Fibroblast of gingiva (primary cell): ENCODE data around the gene IRX1.

Source experiments
- DNase-seq: peaks from one replicate; pipeline ENCODE4 v3.0.0-alpha.2; 2011; ENCODE audit warnings: low read depth

Gene IRX1

DNA sequence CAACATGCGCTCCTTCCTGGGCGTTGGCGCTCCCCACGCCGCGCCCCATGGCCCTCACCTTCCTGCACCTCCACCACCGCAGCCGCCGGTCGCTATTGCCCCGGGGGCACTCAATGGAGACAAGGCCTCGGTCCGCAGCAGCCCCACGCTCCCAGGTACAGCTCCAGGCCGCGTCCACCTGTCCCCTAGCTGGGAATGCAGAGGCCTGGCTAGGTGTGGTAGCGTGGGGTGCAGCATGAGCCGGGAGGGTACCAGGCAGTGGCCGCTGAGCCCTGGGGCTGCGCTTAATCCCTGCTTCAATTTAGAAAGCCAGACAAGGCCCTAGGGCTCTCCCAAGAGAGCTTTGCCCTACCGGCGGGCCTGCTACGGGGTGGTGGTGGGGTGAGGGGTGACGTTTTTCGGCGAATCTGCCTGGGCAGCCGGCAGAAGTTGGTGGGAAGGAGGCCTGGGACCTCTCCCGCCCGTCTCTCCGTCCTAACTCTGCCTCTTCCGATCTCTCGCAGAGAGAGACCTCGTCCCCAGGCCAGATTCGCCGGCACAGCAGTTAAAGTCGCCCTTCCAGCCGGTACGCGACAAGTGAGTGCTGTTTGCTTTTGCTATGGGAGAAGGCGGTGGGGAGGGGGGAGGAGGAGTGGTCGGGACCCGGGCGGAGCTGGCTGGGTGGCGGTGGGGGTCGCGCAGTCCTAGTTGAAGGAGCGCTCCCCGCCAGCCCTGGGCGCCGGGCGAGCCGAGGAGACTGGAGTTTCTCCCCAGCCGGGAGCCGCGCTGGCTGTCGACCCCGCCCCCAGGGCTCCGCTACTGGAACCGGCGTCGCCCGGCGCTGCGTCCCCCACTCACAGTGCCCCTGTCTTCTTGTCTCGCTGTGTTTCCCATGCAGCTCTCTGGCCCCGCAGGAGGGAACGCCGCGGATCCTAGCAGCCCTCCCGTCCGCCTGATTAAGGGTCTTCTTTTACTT is 4.8 kb downstream of the IRX1 start:
- no peak for DNase-seq

DNA sequence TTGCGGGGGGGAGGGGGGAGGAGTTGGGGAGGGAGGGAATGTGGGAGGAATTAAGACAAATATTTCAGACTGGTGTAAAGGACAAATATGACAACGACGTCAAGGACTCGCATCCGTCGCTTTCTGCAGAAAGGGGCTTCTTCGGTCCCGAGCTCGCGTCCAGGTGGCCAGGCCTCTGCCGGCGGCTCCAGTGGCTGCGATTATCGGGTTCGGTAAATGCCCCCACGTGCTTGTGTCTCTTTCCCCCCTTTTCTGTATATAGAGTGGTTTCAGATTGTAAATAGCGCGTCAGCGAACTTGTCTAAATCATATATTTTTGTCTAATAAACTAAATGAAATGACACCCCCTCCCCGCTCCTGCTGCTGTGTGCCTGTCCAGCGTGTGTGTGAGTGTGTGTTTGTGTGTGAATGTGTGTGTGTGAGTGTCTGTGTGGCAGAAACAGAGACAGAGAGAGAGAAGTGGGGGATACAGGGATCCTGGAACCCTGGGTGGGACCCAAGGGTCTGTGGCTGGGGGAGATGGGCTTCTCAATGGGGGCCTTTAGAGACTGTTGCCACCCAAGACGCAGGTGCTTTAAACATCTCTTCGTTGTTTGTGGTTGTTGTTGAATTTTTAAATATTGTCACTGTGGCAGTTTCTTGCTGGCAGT is 5.6 kb downstream of the IRX1 start:
- no peak for DNase-seq

DNA sequence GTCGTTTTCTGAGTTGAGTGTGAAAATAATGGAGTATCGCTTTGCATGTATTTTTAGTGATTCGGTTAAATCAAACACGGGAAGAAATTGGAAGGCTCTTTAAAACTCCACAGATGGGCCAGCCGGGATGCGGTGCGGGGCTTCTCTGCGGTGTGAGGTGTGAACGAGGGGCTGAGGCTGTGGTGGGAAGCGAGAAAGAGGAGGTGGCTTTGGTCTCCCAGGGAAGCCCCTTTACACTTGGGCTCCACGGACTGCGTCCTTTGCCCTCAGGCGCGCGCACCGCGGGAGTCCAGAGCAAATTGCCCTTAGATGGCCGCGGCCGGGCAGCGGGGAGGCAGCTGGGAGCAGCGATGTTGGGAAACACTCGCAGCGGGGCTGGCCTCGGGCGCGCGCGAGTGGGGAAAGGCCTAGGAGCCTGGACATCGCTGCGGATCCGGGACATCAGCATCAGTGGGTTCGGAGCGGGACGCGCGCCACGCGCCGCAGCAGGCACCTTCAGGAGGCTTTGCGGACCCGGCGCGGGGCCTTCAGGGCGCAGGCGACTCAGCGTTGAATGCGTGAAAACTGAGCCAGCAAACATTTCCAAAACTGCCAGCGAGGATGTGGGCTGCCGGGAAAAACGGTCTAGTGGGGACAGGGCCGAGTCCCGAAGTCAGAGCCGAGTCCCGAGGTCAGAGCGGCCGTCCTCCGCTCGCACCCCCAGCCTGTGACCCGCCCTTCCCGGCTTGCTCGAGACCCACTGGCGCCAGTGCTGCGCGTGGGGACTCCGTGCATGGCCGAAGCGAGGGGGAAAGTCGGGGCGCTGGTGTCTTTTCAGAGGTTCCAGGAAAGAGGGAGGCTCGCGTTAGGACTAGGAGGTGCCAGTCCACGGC is 6.5 kb downstream of the IRX1 start:
- DNase-seq: no peak

DNA sequence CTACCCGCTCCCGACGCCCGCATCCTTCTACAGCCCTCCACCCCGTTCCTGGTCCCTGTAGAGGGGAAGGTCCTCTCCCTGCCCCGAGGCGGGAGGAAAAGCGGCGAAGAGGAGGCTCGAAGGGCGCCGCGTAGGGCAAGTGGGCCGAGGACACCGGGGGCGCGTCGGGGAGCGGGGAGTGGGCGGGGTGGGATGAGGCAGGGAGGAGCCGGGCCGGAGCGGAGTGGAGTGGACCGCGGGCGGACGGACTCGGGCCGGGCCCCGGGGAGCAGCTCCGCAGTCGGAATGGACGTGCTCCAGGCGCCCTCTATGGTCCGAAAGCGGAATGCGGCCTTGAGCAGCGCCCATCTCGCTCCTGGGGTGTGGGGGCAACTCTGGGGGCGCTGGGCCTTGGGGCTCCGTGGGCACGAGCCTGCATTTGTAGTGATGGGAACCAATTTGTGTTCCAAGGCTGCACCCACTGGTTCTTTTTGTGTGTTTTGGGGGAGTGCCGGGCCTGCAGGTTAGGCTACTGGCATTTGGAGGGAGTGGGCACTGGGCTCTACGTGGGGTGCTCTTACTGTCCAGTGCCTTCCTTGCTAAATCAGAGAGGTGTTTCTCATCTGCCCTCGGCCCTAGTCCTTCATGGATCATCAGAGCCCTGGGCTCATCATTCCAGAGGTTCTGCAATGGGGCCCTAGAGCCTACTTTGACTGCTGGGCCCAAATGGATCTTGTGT is 7.3 kb downstream of the IRX1 start:
- no peak for DNase-seq

DNA sequence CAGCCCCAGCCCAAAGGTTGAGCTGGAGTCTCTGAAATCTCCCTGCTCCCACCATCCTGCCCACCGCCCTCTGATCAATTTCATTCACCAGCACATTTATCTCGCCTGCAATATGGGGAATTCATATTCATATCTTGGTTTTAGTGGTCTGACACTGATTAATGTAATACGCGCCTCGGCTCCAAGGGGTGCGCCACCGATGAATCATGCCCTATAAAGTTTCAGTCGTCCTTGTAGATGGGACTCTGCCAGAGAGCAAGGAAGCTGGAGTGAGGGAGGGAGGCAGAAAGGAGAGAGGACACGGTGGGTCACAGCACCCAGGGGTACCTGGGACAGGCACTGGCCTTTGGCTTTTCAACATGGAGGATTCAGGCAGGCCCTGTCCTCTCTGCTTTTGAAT is 8.9 kb downstream of the IRX1 start:
- DNase-seq: no peak

DNA sequence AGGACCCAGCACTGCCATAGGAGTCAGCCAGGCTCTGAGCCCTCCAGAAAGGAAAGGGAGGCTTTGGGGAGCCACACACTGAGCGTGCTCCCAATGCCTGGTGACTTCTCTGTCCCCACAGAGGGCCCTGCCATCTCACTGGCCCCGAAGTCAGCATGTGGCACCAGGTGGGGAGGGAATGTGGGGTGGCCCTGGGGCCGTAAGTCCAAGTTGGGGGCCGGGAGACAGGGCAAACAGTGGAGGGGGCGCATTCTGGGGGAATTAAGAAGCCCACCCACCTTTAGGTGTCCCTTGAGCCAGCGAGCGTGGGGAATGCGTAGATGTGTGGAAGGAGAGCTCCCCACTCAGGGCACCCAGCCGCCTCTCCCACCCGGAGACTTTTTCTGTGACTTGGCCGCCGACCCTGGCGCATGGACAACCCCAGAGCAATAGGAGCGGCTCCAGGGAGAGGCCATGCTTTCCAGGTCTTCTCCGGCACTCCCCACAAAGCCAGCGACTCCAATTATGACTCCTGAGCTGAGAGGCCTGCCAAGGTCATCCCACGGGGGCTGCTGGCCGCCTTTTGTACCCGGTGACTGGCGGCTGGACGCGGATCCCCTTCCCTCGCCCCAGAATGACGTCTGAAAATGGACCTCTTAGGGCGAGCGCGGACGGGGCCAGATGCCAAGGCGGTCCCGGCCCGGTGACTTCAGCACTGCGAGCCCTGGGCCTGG is 9.8 kb downstream of the IRX1 start:
- DNase-seq: no peak

DNA sequence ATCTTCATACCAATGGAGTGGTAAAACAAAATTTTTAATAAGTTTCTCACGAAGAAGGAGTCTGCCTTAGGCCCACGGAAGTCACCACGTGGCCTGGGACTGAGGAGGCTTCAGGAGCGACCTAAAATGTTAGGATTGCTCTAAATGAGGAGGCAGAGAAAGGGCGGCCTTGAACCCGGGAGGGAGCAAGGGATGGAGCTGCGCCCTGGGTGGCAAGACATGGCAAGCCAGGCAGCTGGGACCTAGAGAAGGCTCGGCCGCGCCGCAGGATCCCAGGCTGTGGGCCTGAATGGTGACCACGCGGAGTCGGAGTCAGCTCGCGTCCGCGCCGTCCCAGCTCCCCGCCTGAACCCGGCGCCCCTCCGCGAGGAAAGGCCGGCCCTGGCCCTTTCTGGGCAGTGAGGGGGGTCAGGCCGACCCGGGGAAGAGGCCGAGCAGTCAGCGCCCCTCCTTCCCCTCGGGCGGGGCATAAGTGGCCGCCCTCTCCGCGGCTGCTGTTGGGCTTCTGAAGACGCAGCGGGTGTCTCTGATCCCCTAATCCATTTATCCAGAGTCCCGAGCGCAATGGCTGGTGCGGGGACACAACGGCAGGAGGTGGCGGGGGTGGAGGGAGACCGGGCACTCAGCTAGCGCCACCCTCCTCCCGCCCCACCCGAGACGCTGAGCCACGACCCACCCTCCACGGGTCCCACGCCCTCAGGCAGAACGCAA is 10.6 kb downstream of the IRX1 start:
- DNase-seq: no peak

DNA sequence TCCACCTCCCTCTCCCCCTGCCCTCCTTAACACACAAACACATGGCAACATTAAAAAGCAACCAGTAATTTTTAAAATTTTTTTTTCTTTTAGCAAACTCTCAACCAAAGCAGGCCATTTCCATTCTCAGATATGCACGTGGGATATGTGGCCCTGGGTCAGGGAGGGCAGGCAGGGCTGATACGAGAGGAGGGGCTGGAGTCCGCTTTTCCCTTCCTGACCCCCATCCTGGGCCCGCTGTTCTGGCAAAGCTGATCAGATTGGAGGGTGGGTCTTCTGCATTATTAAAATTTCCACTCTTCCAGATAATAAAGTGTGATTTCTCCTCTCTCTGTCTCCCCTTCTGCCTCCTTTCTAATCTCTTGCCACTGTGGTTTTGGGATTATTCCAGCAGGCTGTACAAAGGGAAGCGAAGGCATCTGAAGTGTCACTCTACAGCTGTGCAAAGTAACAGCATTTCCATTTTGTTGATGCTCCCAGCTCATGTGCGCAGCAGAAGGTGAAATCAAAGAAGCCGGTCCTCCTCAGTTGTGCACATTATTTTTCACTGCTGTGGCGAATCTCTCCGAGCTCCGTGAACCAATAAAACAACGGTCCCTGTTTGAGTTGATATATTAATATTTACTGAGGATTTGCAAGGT is 12.0 kb downstream of the IRX1 start:
- DNase-seq: no peak

DNA sequence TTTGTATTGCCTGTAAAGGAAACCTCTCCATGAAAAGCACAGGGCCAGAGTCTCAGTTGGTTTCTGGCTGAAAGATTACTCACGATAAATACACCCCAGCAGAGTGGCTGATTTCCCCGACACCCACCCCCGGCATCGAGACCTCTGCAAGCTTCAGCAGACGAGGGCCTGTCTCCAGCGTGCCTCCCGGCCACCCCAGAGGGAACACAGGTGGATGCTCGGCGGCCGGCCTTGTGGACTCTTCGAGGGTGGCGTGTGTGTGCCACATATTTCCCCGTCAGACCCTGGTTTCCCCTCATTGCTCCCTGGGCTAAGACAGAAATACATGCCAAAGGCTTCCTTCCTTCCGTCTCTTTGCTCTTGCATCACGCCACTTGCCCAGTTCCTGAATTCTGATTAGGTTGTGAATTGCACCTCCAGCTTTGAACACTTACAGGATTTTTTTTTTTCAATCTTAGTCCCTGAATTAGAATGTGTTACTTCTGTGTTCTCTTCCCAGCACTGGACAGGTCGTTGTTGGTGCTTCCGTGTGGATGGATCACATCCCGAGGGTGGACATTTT is 13.6 kb downstream of the IRX1 start:
- DNase-seq: no peak

DNA sequence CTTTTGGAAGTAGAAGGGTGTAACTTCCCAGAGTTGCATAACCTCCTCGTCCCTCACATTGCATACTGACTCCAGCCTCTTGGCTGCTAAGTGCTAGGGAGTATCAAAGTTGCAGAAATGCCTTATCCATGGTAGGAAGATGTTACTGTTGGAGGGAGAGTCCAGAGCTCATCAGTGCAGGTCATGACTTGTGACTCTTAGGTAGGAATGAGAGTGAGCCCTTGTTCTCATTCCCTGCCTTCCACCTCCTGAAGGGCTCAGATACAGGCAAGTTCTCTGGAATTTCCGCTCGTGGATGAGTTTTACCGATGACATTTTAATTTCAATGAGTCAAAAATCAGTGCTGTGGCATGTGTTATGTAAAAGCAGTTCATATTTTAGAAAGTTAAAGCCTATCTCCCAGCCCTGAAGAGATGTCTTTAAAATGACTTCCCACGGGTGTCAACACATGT is 17.0 kb downstream of the IRX1 start:
- no peak for DNase-seq

DNA sequence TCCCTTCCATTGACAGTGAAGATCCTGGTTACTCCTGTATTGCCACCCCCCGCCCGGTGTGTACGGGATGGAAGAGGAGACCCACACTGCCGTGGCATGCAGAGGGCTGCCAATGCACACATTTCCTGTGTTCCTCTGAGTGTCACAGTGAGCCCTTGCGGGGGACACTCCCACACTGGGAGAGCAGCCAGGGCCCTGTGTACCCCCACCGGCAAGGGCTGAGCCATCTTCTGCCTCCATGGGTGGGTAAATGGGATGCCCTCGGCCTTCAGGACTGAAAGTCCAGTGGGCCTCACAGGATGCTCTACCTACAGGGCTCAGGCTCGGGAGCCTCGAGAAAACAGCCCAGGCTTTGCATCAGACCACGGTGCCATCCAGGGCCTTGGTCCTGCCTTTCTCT is 18.1 kb downstream of the IRX1 start:
- DNase-seq: no peak

DNA sequence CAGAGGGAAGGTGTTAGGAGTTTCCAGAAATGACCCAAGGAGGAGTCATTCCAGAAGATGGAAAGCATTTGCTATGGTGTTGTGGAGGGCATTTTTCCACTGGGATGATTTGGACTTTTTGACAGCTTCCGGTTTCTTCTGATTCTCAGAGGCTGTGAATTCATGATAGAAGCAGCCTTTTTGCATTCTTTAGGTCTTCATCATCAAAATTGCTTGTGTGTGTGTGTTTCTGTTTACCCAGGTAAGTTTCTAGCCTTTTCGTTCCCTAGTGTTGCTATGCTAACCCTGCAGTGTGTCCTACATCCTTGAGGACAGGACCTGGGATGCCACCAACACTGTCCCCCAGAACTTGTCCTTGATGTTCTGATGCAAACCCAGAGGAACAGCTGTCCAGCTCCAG is 19.6 kb downstream of the IRX1 start:
- DNase-seq: no peak

DNA sequence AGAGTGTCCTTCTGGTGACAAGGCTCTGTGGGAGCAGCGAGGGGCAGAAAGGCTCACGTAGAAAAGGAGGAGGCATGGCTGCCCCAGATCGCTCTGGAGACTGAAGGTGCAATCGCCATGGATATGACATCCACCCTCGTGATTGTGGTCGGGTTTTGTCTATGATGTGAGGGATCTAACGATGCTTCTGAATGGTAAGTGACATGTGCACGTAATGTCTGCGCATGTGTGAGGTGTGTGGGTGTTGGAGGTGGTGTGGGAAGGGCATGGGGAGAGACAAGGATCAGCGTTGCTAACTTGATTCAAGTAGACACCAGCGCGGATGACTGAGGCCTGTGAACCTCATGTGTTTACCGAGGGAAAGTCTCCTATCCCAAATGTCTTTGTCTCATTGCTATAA is 20.2 kb downstream of the IRX1 start:
- DNase-seq: no peak

DNA sequence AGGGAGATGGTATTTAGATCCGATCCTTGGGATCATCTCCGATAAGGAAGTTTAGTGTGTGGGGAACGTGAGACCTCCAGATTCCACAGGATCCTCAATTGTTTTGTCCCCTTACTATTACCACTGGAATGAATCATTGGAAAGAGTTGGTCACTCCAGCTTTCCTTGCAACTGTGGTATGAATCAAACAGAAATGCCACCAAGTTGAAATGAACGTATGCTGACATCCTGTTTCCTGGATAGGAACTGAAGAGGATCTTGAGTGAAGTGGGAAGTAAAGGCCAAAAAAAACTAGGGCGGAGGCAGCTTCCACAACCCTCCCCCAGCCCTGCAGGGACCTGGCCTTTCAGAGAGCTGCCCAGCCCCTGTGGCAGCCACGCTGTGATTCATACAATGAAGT is 23.9 kb downstream of the IRX1 start:
- no peak for DNase-seq

DNA sequence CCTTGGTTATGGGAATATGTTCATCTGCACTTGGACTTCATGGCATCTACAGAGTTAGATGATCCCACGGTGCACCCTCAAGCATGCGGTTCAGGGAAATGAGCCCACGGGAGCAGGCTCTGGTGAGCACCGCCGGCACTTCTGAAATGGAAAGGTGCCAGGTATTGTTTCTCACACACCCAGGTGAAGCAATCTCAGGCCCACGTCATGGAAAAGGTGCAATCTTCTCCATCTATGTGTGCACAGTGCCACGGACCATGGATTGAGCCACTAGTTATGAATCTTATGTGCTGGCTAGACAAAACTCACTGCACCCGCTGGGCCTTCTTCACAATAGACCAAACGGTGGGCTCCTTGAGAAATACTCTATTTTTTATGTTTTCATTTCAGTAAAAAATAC is 27.3 kb downstream of the IRX1 start:
- no peak for DNase-seq

DNA sequence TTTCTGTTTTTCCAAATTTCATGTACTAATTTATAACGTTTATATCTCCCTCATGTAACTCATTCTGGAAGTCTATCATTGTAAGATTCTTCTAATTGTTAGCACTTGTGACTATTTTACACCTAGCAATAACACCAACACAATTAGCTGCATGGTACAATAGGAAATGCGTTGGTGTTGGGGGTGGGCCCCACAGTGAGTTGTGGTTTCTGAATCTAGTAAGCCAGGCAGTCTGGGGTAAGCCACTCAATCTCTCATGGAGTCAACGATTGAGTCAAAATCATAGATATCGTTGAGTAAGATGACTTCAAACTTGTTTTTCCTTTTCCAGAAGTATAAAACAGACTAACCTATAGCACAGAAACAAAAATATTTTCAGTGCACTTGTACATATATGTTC is 30.0 kb downstream of the IRX1 start:
- DNase-seq: no peak

DNA sequence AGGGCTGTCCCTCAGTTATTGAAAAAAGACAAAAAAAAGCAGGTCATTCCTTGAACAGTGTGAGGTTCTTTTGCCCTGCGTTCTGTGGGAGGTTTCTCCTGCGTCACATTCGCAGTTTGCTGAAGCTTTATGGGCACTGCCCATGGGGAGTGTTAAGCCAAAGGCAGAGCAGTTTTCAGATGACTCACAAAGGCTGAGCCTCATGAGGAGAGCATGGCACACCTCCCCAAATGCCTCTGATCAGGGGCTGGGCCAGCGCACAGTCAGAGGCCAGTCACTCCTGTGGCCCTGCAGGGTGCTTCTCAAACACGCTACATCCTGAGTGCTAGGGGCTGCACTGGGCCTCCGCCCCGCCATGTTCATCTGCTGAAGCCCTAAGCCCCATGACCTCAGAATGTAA is 38.4 kb downstream of the IRX1 start:
- DNase-seq: no peak

DNA sequence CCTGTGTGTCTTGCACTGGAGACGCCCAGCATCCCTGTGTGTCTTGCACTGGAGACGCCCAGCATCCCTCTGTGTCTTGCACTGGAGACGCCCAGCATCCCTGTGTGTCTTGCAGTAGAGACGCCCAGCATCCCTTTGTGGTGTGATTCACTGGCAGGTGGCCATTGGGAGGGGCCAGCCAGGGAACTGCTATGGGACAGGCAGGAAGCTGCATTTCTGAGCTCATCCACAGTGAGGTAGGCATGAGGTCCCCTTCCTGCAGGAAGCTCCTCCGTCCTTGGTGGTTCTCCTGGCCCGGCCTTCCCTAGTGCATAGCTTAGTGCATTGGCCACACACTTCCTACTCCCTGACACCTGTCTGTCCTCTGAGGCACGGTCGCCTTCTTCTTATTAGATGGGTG is 43.5 kb downstream of the IRX1 start:
- DNase-seq: no peak

DNA sequence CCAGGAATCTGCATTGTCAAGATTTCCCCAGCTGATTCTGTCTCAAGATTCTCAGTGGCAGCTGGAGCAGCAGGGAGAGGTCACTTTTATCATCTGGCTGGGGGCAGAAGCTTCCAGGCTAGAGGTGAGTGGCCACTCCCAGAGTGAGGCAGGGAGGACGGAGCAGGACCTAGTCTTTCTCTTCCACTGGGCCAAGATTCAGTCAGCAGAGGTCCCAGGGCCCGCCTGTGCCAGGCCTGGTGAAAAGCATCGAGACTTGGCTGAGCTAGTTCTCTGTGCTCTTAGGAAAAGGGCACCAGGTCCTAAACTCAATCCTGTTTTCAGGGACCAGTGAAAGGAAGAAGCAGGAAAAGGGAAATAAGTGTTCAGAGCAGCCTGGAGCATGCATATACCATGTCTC is 46.6 kb downstream of the IRX1 start:
- no peak for DNase-seq

DNA sequence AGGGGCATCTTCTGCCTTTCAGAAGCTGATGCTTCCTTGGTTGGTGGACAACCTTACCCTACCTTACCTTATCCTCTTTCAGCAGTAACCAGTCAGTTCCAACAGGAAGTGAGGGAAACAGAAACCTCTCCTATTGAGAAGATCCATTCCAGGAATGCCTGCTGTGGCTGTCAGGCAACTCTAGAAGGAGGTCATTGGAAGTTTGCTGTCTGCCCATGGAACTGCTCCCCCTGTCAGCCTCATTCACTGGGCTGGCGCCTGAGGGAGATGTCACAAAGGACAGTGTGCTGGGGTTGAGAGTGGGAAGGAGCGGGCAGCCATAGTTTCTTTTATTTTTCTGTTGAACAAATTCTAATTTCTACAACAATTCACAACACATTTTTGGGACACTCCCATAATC is 54.7 kb downstream of the IRX1 start:
- DNase-seq: no peak
